Renal pelvis (tissue), 4 donors: ENCODE measurements around the gene RPN1. TPM values are rescaled to one million over a fixed set of nuclear protein-coding genes. Genes with fewer than 3 reads are reported as not detected.
"Not testable (repeated sequence)": the region's sequence is repeated elsewhere in the genome, so short reads cannot be mapped to it uniquely, and the experiment has no call there.

Experiments used
- DNase-seq: peaks from one replicate; pipeline ENCODE4 v3.0.0-alpha.2; 2013
- polyA plus RNA-seq, 3 donors: library from polyadenylated mRNA; unstranded; fragments of 120-200 nt; gene quantifications; one replicate each; pipeline ENCODE4 v1.2.1, GENCODE V29; 2013; ENCODE audit not compliant: insufficient read length in 3 of 3

Gene RPN1
- polyA plus RNA-seq, 3 donors, result 208 to 217 (median 215) TPM

DNA sequence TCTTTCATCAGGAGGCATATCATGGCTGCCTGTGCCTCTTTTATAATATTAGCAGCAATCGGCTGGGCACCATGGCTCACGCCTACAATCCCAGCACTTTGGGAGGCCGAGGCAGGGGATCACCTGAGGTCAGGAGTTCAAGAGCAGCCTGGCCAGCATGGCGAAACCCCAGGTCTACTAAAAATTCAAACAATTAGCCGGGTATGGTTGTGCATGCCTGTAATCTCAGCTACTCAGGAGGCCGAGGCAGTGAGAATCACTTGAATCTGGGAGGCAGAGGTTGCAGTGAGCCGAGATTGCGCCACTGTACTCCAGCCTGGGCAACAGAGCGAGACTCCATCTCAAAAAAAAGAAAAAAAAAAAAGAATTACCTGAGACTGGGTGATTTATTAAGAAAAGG, 64.2 kb downstream of the RPN1 start:
- not testable (repeated sequence) for DNase-seq

DNA sequence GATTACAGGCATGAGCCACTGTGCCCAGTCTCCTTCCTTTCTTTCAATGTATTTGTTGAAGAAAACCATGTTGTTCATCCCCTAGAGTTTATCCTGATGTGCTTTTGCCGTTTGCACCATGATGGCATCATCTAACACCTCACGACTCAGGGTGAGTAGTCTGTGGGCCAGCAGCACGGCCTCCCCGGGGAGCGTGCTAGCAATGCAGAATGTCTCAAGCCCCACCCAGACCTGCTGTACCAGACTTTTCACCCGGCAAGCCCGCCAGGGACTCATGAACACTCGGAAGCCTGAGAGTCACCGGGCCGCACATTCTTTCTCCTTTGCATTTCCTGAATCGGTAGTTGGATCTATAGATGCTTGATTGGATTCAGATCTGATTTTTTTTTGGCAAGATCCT, 64.6 kb downstream of the RPN1 start:
- no peak for DNase-seq

DNA sequence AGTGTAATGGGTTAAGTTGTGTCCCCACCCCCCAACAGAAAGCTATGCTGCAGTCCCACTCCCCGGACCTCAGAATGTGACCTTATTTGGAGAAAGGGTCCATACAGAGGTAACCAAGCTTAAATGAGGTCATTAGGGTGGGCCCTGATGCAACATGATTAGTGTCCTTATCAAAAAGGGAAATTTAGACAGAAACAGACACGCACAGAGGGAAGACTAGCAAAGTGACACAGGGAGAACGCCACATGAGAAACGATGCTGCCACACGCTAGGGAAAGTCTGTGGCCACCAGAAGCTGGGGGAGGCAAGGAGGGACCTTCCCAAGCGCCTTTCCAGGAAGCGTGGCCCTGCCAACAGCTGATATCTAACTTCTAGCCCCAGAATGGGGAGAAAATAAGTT, 65.4 kb downstream of the RPN1 start:
- no peak for DNase-seq

DNA sequence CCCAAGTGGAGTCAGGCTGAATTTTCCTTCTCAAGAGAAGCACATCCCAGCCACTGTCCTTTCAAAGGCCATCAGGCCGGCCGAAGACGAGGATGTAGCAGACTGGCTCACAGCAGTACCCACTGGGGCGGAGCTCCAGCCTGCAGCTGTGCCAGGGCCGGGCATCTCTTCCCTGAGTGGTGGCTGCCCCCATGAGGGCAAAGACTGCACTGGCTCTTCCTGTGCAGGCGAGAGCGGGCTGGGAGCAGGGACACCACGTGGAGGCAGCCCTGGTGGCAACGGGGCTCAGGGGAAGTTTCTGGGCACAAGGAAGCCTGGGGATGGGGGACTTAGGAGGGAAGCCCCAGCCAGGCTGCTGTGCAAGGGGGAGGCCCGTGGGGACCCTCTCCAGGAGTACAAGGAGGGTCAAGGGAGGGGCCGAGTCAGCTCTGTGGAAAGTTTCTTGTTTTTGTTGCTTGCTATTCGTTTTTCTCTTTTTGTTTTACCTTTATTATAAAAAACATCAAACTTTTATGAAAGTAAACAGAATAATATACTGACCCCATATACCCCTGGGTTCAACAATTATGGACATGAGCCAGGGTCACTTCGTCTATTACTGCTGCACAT, 66.1 kb downstream of the RPN1 start:
- DNase-seq, result peak; percentile 72

DNA sequence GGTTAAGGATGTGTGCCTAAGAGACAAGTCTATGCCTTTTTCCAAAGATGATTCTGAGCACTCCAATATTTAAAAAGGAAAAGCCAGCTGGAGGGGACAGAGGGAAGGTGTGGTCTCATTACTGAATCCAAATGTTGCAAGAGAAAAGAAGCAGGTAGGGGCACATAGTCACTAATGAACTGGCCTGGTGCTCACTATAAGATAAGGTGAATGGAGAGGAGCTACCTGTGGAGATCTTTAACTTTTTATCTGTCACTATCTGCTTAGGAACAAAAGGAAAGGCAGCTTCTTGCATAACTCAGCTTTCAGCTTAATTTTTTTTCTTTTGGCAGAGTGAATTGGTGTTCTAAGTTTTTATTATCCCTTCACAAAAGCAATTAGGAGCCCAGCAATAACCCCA, 69.1 kb downstream of the RPN1 start:
- no peak for DNase-seq

DNA sequence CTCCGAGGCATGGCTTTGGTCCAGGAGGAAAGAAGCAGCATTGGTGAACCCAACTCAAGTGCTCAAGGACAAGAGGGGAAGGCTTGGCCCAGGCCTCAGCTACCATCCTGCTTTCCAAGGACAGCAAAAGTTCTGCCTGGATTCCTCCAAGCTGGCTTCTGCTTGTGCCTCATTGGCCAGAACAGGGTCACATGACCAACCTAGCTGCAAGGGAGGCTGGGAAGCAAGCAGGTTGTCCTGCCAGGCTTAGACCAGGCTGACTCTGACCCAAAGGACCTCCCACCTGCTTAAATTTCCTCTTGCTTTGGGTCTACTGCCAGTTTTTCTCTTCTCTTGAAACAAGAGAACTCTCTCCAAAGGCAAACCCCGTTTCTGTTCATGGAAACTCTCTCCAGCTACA, 70.7 kb downstream of the RPN1 start:
- no peak for DNase-seq

DNA sequence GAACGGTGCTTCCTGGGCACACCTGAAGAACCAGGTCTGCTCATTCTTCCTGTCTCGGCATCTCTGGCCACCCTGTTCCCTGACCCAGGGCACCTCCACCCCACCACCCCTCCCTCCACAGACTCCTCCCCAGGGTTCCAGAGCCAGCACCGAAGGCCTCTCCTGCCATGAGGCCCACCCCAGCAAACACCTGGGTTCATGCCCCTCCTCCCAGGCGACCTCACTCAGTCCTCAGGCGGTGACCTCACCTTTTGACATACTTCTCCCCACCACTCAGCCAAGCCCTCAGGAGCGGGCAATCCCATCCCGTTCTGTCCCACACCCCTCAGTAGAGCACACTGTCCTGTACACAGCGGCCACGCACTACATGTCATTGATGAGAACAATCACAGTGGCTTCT, 72.3 kb downstream of the RPN1 start:
- no peak for DNase-seq

DNA sequence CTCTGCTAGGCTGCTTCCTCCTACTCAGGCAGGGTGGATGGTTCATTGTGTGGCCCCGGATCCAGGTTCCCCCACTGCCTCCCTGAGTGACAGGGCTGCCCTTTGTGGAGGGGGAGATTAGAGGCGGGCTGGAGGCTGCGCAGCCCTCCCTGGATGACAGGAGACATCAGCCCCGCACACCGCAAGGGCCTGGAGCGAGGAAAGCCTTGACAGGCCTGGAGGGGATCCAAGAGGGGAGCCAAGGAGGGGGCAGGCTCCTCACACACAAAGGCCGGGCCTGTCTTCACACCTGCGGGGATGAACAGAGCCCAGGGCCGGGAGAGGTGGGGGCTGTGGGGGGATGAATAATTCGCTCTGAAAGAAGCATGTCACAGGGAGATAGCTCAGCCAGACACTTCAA, 72.9 kb downstream of the RPN1 start:
- no peak for DNase-seq

DNA sequence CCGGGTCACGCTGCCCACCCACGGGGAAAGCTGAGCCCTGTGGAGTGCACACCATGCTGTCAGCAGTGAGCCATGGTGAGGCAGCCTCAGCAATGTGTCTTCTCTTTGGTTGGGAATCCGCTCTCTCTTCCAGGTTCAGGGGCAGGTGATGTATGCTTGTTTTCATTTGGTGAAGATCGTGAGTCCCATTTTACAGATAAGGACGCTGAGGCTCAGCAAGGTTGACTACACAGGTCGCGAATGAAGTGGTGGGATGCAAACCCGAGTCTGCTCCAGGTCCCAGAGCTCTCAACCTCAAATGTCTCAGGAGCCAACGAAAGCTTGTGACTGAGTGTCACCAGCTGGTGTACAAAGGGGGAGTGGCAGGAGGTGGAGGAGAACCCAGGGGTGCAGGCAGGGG, 74.3 kb downstream of the RPN1 start:
- DNase-seq, result no peak

DNA sequence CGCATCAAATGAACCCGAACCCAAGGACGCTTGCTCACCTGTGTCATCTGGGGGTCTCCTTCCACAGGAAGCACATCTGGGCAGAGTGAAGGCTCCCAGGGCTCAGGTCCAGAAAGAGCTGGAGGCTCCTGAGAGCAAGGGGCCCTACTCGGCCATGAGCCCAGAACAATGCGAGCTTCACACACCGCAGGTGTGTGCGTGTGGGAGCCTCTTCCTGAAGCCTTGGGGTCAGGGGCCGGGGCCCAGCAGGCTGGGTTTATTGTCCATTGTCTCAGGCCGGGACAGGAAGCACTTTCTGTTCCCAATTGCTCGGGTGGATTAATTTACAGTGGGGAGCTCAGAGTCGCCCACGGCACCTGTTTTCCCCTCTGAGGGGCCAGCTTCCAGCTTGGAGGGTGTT, 74.8 kb downstream of the RPN1 start:
- DNase-seq, result no peak

DNA sequence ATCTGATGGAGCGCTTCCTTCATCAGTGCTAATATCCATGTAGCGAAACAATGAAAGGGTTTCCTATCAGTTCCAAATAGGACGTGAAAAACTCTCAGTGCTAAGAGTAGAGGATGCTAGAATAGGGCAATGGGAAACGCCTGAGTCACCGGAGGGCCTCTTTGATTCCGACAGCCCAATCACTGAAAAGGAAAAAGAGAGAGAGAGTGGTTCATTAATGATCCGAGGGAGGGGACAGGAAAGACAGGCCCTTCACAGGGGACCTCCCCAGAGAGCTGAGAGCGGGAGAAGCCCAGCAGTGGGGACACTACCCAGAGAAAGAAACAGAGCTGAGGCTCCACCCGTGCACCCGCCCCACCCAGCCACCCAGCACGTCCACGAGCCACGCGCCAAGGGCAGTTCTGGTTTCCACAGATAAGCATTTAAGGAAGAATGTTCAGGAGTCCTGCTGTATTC, 76.9 kb downstream of the RPN1 start:
- DNase-seq, result no peak

DNA sequence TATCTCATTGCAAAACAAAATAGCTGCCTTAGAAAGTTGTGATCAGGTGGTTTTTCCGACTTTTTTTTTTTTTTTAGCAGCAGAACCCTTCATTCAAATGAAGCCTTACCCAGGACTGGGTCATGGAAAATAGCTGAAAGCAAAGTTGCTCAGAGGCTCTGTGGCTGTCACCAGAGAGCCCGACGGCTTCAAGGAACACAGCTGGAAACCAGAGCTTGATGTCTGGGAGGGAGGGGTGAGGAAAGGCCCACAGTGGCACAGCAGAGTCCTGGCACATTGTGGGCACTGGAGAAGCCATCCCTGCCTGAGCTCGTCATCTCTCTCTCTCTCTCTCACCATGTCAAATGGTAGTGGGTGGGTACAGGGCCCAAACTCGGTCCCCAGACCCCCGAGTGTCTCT, 77.5 kb downstream of the RPN1 start:
- DNase-seq, result no peak

DNA sequence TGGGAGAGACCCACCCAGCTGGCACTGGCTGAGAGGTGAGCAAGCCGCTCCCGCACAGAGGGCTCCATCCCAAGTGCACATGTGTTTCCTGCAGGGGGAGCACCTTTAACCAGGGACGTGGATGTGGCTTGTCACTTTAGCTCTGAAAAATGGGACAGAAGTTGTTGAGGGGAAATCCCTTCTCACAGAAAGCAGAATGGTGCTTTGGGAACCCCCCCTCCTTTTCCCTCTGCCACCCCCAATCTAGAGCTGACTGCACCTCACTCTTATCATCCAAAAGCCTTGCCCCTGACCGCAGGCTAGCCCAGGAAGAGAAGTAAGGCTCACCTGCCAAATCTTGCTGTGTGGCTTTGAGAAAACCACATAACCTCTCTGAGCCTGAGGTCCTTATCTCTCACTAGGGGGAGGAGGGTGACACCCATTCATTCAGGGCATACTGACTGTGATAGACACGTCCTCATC, 77.9 kb downstream of the RPN1 start:
- no peak for DNase-seq

DNA sequence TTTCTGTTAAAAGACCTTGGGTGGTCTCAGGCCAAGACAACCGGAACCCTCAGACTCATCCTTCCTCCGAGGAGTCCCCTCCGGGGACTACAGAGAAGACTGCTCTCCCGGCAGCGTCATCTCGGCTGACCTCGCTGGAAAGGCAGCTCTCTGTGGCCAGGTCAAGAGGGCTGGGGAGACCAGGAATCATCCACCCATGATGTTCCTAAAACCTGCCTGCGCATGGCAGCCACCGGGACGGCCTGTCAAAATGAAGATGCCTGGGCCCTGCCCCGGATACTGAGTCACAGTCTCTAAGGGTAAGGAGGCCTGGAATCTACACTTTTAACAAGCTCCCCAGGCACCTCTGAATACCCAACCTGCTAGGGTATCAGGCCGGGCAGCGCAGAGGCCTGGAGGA, 78.6 kb downstream of the RPN1 start:
- no peak for DNase-seq

Other genes starting within 250 kb of the RPN1 start
- gene DNAJB8, start 183.9 kb downstream of the RPN1 start, polyA plus RNA-seq, result not detected
- 10 to 100 TPM; 33.8 to 50.6 (median 46.3) TPM for gene GATA2, start 157.6 kb downstream of the RPN1 start, polyA plus RNA-seq
- gene RAB7A, start 75.4 kb upstream of the RPN1 start, polyA plus RNA-seq, result 100 to 1,000 TPM; 231 to 259 (median 256) TPM
- 10 to 100 TPM; 35.6 to 47.3 (median 46.6) TPM for gene ACAD9, start 228.8 kb upstream of the RPN1 start, polyA plus RNA-seq